Effector CD8-positive, alpha-beta T cell (primary cell): ENCODE measurements around the gene ZNG1B.
"Not testable (repeated sequence)": the region's sequence is repeated elsewhere in the genome, so short reads cannot be mapped to it uniquely, and the experiment has no call there.

ENCODE experiments used
- DNase-seq: peaks from one replicate; lab custom pipeline; 2025; lab: John Stamatoyannopoulos, UW
- total RNA-seq, 4 experiments: gene quantifications; one replicate each; lab custom pipeline; 2026; lab: John Stamatoyannopoulos, UW

The ZNG1B gene
- total RNA-seq = 21.6 to 30.5 (median 25.4) reads per million in 4 experiments

DNA sequence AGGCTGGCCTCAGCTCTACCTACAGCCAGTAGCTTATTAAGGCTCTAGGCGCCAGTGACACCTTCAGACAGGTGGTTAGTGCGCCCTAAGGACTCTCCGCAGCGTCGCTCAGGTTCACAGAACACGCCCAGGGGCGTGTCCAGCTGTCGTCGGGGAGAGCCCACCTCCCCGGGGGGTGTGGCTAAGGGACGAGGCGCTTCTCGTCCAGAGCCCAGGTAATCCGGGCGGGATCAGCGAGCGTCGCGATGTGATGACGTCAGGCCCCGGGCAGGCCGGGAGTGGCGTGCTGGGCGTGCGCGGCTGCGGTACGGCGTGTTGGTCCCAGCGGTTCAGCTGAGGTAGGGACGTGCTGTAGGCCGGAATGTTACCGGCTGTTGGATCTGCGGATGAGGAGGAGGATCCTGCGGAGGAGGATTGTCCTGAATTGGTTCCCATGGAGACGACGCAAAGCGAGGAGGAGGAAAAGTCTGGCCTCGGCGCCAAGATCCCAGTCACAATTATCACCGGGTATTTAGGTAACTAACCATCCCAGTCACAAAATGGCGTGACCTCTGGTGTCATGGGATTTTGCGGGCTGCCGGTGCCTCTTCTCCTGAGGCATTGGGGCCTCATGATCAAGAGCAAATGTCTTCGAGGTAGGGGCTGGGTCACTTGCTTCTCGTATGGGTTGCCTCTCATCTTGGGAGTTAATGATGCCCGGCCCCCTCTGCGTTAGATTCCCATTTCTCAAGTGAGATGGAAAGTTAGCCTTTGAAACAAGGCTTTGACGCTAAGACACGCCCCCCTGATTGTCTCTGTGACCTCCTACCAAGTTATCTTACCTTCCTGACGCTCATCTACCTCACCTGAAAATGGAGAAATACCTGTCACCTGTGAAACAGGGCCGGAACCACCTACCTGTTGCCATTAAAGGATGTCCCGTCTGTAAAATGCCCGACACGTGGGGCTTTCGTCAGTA lies at the start of gene ZNG1B:
Gene ZNG1B, plus strand, starts transcription at position 184 of the 958 bp plus-strand sequence. Its CDS starts 178 bp downstream, at position 362.
- DNase-seq = not testable (repeated sequence)

DNA sequence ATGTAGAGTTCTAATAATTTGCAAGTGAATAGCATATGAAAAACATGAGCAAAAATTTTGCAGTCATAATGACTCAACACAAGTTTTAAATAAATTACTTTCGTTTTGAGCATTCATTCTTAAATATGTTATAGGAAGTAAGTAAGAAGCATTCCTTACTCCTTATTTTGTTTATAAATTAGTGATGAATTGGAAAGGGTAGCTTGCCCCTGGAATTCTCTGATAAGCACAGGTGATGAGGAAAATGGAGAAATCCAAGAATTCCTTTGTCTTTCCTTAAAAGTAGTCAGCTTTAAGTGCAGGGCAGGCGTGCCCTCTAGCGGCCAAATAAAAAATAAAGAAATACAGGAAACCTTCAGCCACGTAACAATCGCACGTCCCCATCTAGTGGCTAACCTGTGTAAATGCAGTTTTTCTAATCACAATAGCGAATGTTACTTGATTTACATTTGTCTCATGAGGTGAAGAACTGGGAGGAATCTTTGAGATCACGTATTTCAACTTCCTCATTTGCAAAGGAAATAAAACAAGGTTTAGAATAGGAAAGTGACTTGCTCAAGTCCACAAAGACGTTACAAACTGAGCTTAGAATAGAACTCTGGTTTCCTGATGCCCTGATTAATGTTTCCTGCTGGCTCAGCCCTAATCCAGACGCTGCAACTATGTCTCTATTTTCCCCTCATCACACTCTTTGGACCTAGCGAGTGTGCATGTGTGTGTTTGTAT lies 47.2 kb upstream of the ZNG1B start:
- no peak for DNase-seq

- DNase-seq = no peak
These were observed 46.4 kb upstream of the ZNG1B start for GRCh38 chr2:113391073-113391472.

GRCh38 chr2:113406114-113406513 lies 31.4 kb upstream of the ZNG1B start:
- DNase-seq = no peak

- DNase-seq = no peak
These were observed 29.9 kb upstream of the ZNG1B start for GRCh38 chr2:113407446-113408099.

- DNase-seq = not testable (repeated sequence)
These were observed 25.7 kb upstream of the ZNG1B start for GRCh38 chr2:113411725-113412352.

GRCh38 chr2:113412774-113413173 lies 24.7 kb upstream of the ZNG1B start:
- not testable (repeated sequence) for DNase-seq

DNA sequence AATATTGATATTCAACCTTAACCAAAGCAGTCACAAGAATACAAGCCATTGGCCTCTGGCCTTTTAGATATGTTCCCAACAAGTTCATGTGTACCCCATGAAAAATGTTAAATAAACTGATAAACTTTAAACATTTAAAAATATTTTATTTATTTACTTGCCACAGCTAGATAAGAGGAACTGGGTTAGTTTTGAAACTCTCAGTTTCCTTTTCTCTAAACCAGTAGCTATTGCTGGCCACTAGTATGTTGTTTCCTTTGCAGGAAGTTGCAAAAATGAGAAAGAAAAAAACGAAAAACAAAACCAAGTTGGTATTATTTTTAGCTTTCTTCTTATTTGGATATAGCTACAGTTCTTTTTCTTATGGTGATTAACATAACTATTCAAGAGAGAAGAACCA lies 5.7 kb upstream of the ZNG1B start:
- not testable (repeated sequence) for DNase-seq

DNA sequence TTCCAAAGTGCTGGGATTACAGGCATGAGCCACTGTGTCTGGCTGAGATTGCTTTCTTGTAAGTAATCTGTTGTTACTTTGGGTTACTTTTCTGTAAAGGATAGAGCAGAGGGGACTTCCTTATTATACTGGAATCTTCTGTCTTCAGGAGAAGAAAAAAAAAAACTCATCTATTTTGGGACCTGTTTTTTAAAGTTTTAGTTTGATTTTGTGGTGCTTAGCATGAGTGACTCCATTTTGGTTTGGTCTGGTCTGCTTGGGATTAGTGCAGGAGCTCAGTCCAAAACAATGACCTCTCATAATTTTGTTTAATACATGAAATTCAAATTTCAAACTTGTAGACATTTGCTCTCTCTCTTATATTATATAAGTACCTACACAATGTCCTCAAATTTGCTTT lies 4.0 kb upstream of the ZNG1B start:
- DNase-seq = not testable (repeated sequence)

GRCh38 chr2:113465770-113466169 lies 28.3 kb downstream of the ZNG1B start:
- DNase-seq = not testable (repeated sequence)

DNA sequence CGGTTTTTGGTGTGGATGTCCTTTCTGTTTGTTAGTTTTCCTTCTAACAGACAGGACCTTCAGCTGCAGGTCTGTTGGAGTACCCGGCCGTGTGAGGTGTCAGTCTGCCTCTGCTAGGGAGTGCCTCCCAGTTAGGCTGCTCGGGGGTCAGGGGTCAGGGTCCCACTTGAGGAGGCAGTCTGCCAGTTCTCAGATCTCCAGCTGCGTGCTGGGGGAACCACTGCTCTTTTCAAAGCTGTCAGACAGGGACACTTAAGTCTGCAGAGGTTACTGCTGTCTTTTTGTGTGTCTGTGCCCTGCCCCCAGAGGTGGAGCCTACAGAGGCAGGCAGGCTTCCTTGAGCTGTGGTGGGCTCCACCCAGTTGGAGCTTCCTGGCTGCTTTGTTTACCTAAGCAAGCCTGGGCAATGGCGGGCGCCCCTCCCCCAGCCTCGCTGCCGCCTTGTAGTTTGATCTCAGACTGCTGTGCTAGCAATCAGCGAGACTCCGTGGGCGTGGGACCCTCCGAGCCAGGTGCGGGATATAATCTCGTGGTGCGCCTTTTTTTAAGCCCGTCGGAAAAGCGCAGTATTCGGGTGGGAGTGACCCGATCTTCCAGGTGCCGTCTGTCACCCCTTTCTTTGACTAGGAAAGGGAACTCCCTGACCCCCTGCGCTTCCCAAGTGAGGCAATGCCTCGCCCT lies 39.3 kb downstream of the ZNG1B start:
- DNase-seq = not testable (repeated sequence)

GRCh38 chr2:113496527-113496926 lies 59.0 kb downstream of the ZNG1B start:
- DNase-seq = not testable (repeated sequence)

DNA sequence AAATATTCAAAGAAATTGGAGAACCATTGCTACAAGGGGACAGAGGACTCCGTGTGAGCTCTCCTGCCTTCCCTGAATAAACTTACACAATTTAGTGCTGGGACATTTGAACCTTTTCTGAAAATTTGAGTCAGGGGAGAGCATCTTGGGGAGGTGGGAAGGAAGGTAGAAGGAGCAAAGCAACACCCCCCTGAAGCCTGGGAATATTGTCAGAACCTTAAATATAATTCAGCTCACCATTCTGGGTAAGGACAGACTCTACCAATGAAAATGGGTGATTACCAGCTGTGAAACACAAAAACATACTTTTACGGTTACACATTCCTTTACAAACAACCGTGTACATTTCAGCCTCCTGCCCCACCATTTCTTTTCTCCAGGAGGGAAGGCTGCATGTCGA lies 60.9 kb downstream of the ZNG1B start, which contains the start of gene FOXD4L1:
Gene FOXD4L1, plus strand, starts transcription at position 301 of the 400 bp plus-strand sequence. CDS start 592 bp downstream, outside the sequence.
- not testable (repeated sequence) for DNase-seq

- DNase-seq = not testable (repeated sequence)
These were observed 61.8 kb downstream of the ZNG1B start for GRCh38 chr2:113499019-113499885.

GRCh38 chr2:113499886-113500722 lies 62.6 kb downstream of the ZNG1B start:
- not testable (repeated sequence) for DNase-seq

DNA sequence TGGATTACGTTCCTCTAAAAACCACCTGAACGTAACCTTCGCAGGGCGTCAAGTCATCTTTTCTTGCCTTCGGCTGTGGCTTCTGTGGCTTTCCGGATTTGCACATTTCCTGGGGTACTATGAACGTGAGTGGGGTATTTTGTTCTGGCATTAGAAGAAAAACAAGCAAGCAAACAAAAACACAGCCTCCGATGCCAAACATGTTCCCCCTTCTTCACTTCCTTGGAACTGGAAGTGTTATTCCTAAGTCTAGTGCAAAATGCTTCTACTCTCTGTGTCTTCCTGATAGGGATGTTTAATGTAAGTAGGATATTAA lies 63.2 kb downstream of the ZNG1B start:
- not testable (repeated sequence) for DNase-seq

GRCh38 chr2:113502216-113503093 lies 65.0 kb downstream of the ZNG1B start:
- DNase-seq = not testable (repeated sequence)
